ENCODE results near the gene NDUFB7. TPM values are rescaled to one million over a fixed set of nuclear protein-coding genes. Genes with fewer than 3 reads are reported as not detected.
"Not testable (repeated sequence)": the region's sequence is repeated elsewhere in the genome, so short reads cannot be mapped to it uniquely, and the experiment has no call there.

Gene NDUFB7
- polyA plus RNA-seq, 1 donor (not counting 4 experiments of a cell fraction or from before 2014, with no cell fraction given), result 146 TPM

DNA sequence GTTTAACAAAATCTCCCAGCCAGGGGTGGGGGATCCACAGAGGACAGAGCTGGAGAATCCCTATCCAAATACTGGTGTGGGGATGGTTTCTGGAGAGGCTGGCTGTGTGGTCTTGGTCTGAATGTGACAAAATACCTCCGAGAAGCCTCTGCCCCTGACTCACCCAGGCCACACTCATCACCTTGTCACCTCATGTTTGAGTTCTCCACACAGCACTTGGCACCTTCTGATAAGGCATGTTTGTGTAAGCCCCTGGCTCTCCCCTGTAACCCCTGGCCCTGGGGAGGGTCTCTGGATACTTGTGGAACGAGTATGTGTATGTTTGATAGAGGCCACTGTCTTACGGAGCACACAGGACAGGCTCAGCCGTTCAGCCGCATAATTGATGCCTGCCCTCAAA lies 27.8 kb downstream of the NDUFB7 start:
- Histone ChIP-seq H2AFZ (ENCODE audit: control insufficient read depth, low read length) (no peak overlapping the region), H4K20me1 (ENCODE audit: control insufficient read depth, extremely low read depth, insufficient read depth, low read length) (peaks cover 5% of the 10 kb centered on the region), H3K4me3 (ENCODE audit: control insufficient read depth in 2 of 3, extremely low read depth in 1 of 3, insufficient read depth in 2 of 3, low read depth in 1 of 3, low read length in 3 of 3) (no peak overlapping the region), H3K9me3 (ENCODE audit: control insufficient read depth, low read depth, low read length) (no peaks in the 10 kb centered on the region), H3K9me1 (ENCODE audit: control insufficient read depth, extremely low read depth, insufficient read depth, low read length) (no peaks in the 10 kb centered on the region), H3K9ac (ENCODE audit: control insufficient read depth, extremely low read depth, insufficient read depth, low read length) (no peak overlapping the region), H3K27ac (ENCODE audit: control insufficient read depth, insufficient read depth, low read length) (no peak overlapping the region), H3K27me3 (ENCODE audit: control insufficient read depth, extremely low read depth, insufficient read depth, low read length) (no peaks in the 10 kb centered on the region), H3K4me1 (ENCODE audit: control insufficient read depth, extremely low read depth, insufficient read depth, low read length) (peaks cover 29% of the 10 kb centered on the region), H3K36me3 (ENCODE audit: control insufficient read depth in 2 of 2, extremely low read depth in 1 of 2, insufficient read depth in 2 of 2, low read length in 2 of 2) (peaks cover 5 to 13% of the 10 kb centered on the region in 2 experiments), H3K4me2 (ENCODE audit: control insufficient read depth, extremely low read depth, insufficient read depth, low read depth, low read length) (no peak overlapping the region), H3K79me2 (ENCODE audit: control insufficient read depth, insufficient read depth, low read length) (peaks cover 49% of the 10 kb centered on the region)
- dilution Hi-C loops (cut with MboI; ENCODE audit: extremely low pct_ligation_motif_present, low sequenced_read_pairs), result no loop called here
- FAIRE-seq (no peak), DNase-seq (ENCODE audit: low read depth, low spot score) (no peak)
- TF ChIP-seq CTCF (optimal IDR thresholded peaks at IDR 0.05 in 1 of 3, IDR thresholded peaks at IDR 0.05 in 1 of 3, conservative IDR thresholded peaks at IDR 0.05 in 1 of 3; ENCODE audit: extremely low read depth in 1 of 3, insufficient read depth in 2 of 3, low read length in 3 of 3), result no peak
- TF ChIP-seq EZH2 (IDR thresholded peaks at IDR 0.05; ENCODE audit: low read length), result no peak

GRCh38 chr19:14542711-14543328 lies 29.0 kb downstream of the NDUFB7 start:
- no peak for TF ChIP-seq EZH2 (IDR thresholded peaks at IDR 0.05; ENCODE audit: low read length)
- TF ChIP-seq CTCF (optimal IDR thresholded peaks at IDR 0.05 in 1 of 3, IDR thresholded peaks at IDR 0.05 in 1 of 3, conservative IDR thresholded peaks at IDR 0.05 in 1 of 3; ENCODE audit: extremely low read depth in 1 of 3, insufficient read depth in 2 of 3, low read length in 3 of 3), result no peak
- Histone ChIP-seq H3K9me3 (ENCODE audit: control insufficient read depth, low read depth, low read length) (no peaks in the 10 kb centered on the region), H3K9me1 (ENCODE audit: control insufficient read depth, extremely low read depth, insufficient read depth, low read length) (no peaks in the 10 kb centered on the region), H3K27ac (ENCODE audit: control insufficient read depth, insufficient read depth, low read length) (peak overlapping the region; percentile 73), H3K9ac (ENCODE audit: control insufficient read depth, extremely low read depth, insufficient read depth, low read length) (peak overlapping the region; percentile 34), H3K4me3 (ENCODE audit: control insufficient read depth in 2 of 3, extremely low read depth in 1 of 3, insufficient read depth in 2 of 3, low read depth in 1 of 3, low read length in 3 of 3) (no peak overlapping the region), H3K36me3 (ENCODE audit: control insufficient read depth in 2 of 2, extremely low read depth in 1 of 2, insufficient read depth in 2 of 2, low read length in 2 of 2) (peaks cover 5 to 6% of the 10 kb centered on the region in 2 experiments), H3K4me1 (ENCODE audit: control insufficient read depth, extremely low read depth, insufficient read depth, low read length) (peaks cover 34% of the 10 kb centered on the region), H3K27me3 (ENCODE audit: control insufficient read depth, extremely low read depth, insufficient read depth, low read length) (no peaks in the 10 kb centered on the region), H4K20me1 (ENCODE audit: control insufficient read depth, extremely low read depth, insufficient read depth, low read length) (peaks cover 5% of the 10 kb centered on the region), H3K79me2 (ENCODE audit: control insufficient read depth, insufficient read depth, low read length) (peaks cover 51% of the 10 kb centered on the region), H3K4me2 (ENCODE audit: control insufficient read depth, extremely low read depth, insufficient read depth, low read depth, low read length) (peak overlapping the region; percentile 12), H2AFZ (ENCODE audit: control insufficient read depth, low read length) (no peak overlapping the region)
- dilution Hi-C loops (cut with MboI; ENCODE audit: extremely low pct_ligation_motif_present, low sequenced_read_pairs), result no loop called here
- no peak for DNase-seq (ENCODE audit: low read depth, low spot score)
- FAIRE-seq, result peak; percentile 34

DNA sequence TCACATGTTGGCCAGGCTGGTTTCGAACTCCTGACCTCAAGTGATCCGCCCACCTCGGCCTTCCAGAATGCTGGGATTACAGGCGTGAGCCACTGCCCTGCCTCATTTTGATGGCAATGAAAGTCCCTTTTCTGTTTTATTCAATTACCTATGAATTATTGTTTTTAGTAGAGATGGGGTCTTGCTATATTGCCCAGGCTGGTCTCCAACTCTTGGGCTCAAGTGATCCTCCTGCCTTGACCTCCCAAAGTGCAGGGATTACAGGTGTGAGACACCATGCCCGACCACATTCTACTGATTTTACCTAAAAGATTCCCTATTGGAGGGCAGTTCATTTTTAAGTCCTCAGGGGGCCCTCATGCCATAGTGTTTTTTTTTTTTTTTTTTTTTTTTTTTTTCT lies 29.9 kb downstream of the NDUFB7 start:
- H3K27ac ChIP-seq (ENCODE audit: control insufficient read depth, insufficient read depth, low read length); dilution Hi-C loops (cut with MboI; ENCODE audit: extremely low pct_ligation_motif_present, low sequenced_read_pairs); FAIRE-seq; H3K27me3 ChIP-seq (ENCODE audit: control insufficient read depth, extremely low read depth, insufficient read depth, low read length); H2AFZ ChIP-seq (ENCODE audit: control insufficient read depth, low read length); H3K36me3 ChIP-seq (ENCODE audit: control insufficient read depth in 2 of 2, extremely low read depth in 1 of 2, insufficient read depth in 2 of 2, low read length in 2 of 2); DNase-seq (ENCODE audit: low read depth, low spot score); H3K4me2 ChIP-seq (ENCODE audit: control insufficient read depth, extremely low read depth, insufficient read depth, low read depth, low read length); H3K4me3 ChIP-seq (ENCODE audit: control insufficient read depth in 2 of 3, extremely low read depth in 1 of 3, insufficient read depth in 2 of 3, low read depth in 1 of 3, low read length in 3 of 3); H3K9ac ChIP-seq (ENCODE audit: control insufficient read depth, extremely low read depth, insufficient read depth, low read length); H3K9me3 ChIP-seq (ENCODE audit: control insufficient read depth, low read depth, low read length); H4K20me1 ChIP-seq (ENCODE audit: control insufficient read depth, extremely low read depth, insufficient read depth, low read length); H3K9me1 ChIP-seq (ENCODE audit: control insufficient read depth, extremely low read depth, insufficient read depth, low read length): not testable (repeated sequence)
- peaks cover 40% of the 10 kb centered on the region for H3K4me1 ChIP-seq (ENCODE audit: control insufficient read depth, extremely low read depth, insufficient read depth, low read length)
- H3K79me2 ChIP-seq (ENCODE audit: control insufficient read depth, insufficient read depth, low read length), result peaks cover 52% of the 10 kb centered on the region

Data from keratinocyte (primary cell).